ENCODE measurements around the gene OSBP2. TPM values are rescaled to one million over a fixed set of nuclear protein-coding genes. Genes with fewer than 3 reads are reported as not detected.
A peak's percentile ranks its signal among the peaks of the same experiment; 100 is the strongest.
"Not testable (repeated sequence)": the region's sequence is repeated elsewhere in the genome, so short reads cannot be mapped to it uniquely, and the experiment has no call there.

OSBP2 gene
- total RNA-seq, 1 donor from 2014 or later = 15.1 TPM

DNA sequence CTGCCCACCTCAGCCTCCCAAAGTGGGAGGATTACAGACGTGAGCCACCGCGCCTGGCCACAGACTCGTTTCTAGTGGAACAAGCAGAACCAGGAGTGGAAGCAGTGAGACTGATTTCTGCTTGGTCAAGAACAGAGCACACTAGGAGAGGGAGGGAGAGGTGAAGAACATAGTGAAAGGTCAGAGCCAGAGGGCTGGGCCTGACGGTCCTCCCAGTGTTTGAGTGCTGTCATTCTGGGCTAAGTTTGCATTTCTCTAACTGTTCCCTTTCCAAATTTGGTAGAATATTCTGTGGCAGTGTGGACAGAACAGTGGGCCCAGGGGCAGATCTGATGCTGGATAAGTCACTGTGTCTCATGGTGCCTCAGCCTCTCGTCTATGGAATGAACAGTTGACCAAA is 55.2 kb downstream of the OSBP2 start:
- DNase-seq (no peak), ATAC-seq (ENCODE audit: poor library complexity) (no peak)
- intact Hi-C loops (cut with DNase I) = no loop called here

DNA sequence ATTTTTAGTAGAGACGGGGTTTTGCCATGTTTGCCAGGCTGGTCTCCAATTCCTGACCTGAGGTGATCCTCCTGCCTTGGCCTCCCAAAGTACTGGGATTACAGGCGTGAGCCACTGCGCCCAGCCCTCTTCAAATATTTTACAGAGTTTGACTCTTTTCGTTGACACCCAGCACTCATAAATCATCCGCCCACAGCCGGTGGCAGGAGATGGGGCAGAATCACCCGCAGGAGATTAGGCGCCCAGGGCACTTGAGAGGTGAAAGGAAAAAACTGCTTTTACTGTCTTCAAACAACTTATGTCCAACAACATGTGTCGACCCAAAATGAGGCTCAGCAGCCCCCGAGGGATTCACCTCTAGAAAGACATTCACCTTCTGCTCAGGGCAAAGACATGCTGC is 56.9 kb downstream of the OSBP2 start:
- ATAC-seq (ENCODE audit: poor library complexity) (no peak), DNase-seq (no peak)
- intact Hi-C loops (cut with DNase I) = no loop called here

DNA sequence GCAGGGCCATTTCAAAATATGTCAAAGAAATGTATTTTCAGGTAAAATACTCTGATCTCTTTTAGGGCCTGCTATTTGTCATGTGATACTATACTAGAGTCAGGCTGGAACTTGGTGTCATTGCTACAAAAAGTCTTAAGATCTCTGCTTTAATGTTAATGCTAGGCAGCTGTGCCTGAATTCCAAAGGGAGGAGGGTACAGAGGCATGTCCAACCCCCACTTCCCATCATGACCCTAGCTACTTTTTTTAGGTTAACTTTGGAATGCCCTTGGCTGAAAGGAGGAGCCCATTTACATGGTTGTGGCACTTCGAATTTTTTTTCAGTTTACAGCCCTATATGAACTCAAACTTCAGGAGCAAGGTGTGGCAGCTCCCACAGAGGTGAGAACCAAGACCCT is 58.1 kb downstream of the OSBP2 start:
- ATAC-seq (ENCODE audit: poor library complexity) (no peak), DNase-seq (no peak)
- intact Hi-C loops (cut with DNase I) = no loop called here

DNA sequence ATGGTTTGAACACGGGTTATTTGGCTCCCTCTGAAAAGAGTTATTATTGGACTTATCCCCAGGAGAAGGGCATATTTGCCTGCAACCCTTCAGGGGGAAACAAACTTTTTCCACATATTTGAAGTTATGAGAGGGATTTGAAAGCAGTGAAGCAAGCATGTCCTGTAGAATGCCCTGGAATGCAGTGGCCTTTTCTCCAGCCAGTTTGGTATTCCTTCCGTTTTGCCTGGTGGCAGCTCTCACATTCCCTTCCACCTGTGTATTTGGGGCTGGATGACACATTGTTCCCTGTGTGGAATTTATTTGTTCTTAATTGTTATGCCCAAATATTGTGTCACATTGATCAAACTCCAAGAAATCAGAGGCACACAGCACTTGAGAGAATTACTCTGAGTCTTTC is 59.0 kb downstream of the OSBP2 start:
- intact Hi-C loops (cut with DNase I) = no loop called here

DNA sequence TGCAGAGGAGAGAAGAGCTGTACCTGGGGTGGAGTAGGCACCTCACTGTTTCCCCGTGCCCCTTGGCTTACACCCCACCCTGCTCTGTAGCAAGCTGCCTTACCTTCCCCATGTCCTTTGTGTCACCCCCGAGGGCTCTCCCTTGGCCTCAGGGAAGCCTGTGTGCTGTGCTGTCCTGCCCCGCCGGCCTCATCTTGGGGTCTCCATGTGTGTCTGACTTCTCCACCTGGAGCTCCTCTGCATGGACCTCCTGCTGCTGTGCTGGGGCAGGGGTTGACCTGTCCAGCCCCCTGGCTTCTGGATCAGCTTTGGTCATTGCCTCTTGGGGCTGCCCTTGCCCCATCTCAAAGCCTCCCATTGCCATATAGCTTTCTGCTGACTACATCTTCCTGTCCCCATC is 59.8 kb downstream of the OSBP2 start:
- DNase-seq = no peak
- intact Hi-C loops (cut with DNase I) = no loop called here
- ATAC-seq (ENCODE audit: poor library complexity) = no peak

More for the DNA sequence above, 59.0 kb downstream of the OSBP2 start:
- no peak for DNase-seq
- no peak for ATAC-seq (ENCODE audit: poor library complexity)

DNA sequence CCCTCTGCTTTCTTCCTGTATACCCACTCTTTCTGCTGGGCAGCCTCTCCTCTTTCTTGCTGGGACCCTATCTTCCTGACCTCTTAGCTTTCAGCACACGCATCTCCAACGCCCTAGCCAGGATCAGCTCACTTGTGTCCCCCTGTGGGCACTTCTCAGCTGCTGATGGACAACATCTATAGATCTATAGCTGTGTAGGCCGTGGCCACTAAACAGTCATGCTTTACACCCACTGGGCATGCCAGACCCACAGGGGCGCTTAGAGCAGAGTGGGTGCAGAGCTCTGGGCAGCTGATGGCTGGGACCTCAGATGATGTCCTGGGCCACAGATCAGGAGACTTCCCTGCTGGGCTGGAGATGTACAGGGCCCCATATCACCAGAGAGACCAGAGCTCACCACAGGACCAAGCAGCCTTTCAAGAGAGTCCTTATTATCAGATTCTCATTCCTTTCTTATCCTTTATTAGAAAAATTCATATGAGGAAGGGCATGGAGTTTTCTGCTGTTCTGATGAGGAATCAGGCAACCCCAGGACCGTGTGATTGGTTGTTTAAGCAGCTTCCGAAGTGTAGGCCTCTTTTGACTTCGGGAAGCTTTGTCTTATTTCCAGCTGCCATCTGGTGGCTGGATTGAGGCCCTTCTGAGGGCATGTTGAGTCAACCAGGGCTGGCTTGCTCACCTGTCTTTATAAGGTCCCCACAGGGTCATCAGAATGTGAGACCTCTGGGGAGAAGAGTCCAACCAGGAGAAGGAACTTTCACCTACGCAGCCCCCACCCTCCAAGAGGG is 60.5 kb downstream of the OSBP2 start:
- DNase-seq = peak; percentile 48
- ATAC-seq (ENCODE audit: poor library complexity) = peak; percentile 77

DNA sequence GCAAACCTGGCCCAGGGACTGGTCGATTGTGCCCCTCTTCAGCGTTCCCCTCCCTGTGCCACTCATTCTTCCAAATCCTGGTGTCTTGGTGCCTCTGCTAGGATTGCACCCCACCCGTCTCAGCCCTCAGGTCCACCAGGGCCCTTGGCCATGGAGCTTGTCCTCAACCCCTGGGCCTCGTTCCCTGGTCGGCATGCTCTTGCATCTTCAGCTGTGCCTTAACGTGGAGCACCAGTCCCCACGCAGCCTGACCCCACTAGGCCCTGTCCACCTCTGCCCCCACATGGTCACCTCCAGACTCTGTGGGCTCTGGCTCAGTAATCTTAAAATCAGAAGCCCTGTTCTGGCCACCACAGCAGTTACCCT is 61.1 kb downstream of the OSBP2 start:
- intact Hi-C loops (cut with DNase I) = loop anchor here (5.0 kb wide), 1 partner anchor 123 kb away; no protein-coding TSS in a partner anchor
- DNase-seq (no peak), ATAC-seq (ENCODE audit: poor library complexity) (no peak)

More for the DNA sequence above, 60.5 kb downstream of the OSBP2 start:
- intact Hi-C loops (cut with DNase I) = loop anchor here (5.0 kb wide), 1 partner anchor 123 kb away; no protein-coding TSS in a partner anchor

DNA sequence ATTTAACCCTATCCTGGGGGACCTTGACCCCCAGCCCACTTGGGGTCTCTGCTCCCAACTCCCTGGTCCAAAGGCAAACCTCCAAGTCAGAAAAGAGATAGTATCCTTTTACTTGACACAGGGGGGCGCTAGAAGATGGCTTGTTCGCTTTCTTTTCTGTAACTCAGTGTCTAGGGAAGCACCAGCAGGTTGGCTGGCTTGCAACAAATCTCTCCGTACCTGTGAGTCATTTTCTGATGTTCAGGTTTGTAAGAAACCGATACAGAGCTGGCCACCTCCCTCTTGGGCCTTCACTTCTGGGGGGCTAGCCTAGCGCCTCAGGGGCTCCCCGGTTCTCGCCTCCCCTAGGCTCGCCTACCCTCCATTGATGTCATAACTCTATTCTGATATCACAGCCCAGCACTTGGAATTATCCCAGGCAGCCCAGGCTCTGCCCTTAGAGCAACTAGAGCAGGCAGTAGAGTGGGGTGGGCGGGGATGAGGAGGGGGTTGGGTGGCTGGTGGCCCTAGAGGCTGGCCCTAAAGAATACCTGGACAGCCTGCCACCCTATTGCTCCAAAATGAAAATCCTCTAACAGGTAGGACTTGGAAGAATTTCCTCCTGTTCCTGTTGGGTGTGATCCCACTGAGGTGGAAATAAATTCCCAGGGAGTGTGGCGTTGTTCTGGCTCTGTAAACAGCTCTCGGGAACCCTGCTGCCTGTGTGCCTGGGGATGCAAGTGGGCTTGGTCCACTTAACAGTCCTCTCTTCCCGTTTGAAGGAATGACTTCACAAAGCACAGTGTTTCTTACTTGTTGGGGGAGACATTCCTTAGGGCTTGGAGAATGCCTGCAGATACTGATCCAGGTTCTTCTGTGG is 69.4 kb downstream of the OSBP2 start:
- ATAC-seq (ENCODE audit: poor library complexity) (peak; percentile 74), DNase-seq (no peak)
- intact Hi-C loops (cut with DNase I) = no loop called here

DNA sequence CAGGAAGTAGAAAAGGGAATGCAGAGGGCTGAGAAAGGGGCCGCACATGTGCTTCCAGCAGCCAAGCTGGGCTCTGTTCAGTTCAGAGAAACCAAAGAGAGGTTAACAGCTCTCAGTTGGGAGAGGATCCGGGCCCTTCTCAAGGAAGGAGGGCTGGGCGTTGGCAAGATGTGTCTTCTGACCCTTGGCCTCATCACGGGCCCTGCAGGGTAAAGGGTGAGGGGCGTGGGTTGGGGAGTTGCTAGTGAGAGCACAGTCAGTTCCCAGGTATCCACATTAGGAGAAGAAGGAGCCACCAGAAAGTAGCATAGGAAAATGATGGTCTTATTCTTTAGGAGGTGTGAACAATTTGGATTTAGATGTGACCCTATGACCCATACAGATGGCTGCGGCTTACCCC is 73.0 kb downstream of the OSBP2 start:
- DNase-seq (no peak), ATAC-seq (ENCODE audit: poor library complexity) (no peak)
- intact Hi-C loops (cut with DNase I) = loop anchor here (5.0 kb wide), 1 partner anchor 155 kb away; no protein-coding TSS in a partner anchor

DNA sequence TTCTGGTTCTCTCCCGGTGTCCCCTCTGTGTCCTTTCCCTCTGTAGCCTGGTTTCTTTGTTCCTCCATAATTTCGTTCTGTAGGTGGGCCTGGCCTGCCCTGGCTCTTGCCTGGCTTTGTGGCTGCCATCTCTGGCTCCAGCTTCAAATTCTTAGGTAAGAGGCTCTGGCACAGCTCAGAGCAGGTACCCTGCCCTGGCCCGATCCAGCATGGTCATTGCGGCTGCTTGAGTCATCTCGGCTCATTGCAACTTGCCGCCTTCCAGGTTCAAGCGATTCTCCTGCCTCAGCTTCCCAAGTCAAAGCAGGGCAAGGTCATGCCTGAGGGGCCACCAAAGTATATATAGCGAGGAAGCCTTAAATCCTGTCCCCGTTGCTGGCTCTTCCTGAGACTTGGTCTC is 76.0 kb downstream of the OSBP2 start:
- intact Hi-C loops (cut with DNase I) = no loop called here
- peak; percentile 13 for DNase-seq
- ATAC-seq (ENCODE audit: poor library complexity) = no peak

DNA sequence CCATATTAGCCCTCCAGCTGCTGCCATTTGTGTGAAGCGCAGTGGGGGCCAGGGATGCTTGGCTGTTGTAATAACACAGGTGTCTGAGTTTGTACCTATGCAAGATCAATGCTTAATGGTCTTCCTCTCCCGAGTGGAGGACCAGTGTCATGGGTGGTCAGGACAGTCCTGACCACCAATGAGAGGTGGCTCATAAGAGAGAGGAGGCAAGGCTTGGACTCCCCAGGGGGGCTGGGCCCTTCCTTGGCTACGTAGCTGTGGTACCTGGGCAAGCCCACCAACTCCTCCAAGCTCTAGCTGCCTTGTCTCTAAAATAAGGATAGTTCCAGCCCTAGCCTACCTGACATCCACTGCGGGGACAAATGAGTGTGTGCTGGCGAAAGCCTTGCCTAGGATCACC is 79.2 kb downstream of the OSBP2 start:
- peak; percentile 19 for DNase-seq
- intact Hi-C loops (cut with DNase I) = no loop called here
- ATAC-seq (ENCODE audit: poor library complexity) = no peak

DNA sequence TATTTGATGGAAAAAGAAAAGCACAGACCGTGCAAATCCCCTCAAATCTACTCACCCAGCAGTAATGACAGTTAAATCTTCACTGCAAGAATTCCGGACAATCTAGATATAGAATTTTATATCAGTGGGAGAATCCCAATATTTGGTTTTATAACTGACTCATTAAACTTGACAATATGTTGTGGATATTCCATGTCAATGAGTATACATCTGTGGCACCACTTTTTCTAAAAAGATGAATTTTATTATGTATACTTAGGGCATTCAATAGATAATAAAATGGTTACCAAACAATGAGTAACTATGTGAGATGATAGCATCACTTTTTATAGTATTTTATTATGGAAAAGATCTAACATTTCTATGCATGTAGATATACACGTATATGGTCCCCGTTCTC is 79.9 kb downstream of the OSBP2 start:
- DNase-seq (no peak), ATAC-seq (ENCODE audit: poor library complexity) (no peak)
- intact Hi-C loops (cut with DNase I) = no loop called here

DNA sequence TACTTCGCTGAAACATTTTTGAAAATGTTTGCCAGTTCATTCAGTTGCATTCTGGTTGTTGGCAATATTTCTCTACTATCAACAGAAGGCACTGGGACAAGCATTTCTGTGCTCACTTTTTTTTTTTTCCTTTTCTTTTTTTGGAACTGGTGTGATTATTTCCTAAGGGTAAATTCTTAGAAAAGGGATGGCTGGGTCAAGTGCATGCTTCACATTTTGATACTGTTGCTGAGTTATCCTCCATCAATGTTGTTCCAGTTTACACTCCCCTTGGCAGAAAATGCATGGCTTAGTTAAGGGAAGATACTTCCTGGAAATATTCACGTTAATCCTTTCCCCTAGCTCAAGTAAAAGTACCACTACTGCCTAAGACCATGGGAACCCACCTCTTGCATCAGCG is 81.8 kb downstream of the OSBP2 start:
- intact Hi-C loops (cut with DNase I) = no loop called here
- DNase-seq (no peak), ATAC-seq (ENCODE audit: poor library complexity) (no peak)

DNA sequence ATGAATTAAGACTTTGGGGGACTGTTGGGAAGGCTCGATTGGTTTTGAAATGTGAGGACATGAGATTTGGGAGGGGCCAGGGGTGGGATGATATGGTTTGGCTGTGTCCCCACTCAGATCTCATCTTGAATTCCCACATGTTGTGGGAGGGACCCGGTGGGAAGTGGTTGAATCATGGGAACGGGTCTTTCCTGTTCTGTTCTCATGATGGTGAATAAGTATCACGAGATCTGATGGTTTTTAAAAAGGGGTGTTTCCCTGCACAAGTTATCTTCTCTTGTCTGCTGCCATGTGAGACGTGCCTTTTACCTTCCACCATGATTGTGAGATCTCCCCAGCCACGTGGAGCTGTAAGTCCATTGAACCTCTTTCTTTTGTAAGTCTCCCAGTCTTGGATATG is 82.5 kb downstream of the OSBP2 start:
- intact Hi-C loops (cut with DNase I); ATAC-seq (ENCODE audit: poor library complexity); DNase-seq: not testable (repeated sequence)

DNA sequence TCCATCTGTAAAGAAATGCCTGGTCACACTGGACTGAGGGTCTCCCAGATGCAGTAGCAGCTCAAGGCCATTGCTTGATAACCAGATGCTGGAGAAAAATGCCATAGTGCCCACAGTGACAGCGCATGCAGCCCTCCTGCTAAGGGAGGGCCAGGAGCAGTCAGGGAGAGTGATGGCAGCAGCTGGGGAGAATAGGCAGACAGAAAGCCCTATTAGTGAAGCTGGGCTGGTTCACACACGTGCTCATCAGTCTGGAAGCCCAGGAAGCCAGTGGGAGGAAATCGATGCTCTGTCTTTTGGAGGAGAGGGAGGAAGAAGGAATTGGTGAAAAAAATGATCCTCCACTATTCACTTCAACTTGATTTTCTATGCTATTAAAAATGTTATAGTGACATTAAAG is 82.9 kb downstream of the OSBP2 start:
- intact Hi-C loops (cut with DNase I) = no loop called here
- no peak for ATAC-seq (ENCODE audit: poor library complexity)

DNA sequence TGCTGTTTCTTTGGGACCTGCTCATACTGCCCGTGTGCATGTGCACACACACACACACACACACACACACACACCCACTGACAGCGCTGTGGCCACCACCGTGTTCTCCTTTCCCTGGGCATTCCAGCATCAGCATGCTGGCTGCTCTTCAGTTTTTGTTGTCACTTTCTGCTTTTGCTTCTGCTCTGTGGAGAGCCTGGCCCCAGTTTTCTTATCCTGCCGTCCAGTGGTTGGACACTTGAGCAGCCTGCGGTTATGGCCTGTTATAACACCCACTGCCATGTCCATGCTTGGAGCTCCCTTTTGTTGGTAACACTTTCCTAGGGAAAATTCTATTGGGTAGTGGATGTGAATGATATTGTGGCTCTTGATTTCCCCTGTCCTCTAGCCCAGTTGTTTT is 83.6 kb downstream of the OSBP2 start:
- no peak for ATAC-seq (ENCODE audit: poor library complexity)
- intact Hi-C loops (cut with DNase I) = no loop called here
- peak; percentile 22 for DNase-seq

More for the DNA sequence above, 82.9 kb downstream of the OSBP2 start:
- DNase-seq = no peak

DNA sequence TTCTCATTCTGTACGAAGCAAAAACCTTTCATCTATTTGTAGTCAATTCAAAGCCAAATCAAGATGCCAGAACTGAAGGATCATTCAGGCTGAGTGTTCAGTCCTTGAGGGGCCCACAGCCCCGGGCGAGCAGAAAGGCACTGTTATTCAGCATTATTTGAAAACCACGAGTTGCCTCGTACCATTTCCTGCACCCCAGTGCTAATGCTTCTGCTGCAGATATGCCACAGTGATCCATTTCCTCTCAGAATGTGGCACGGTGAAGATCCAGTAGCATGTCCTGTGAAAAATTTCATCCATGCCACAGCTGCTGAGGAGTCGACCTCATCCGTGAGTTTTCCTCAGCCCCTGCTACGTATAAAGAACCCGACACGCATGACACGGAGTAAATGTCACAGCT is 85.4 kb downstream of the OSBP2 start:
- DNase-seq (no peak), ATAC-seq (ENCODE audit: poor library complexity) (no peak)

DNA sequence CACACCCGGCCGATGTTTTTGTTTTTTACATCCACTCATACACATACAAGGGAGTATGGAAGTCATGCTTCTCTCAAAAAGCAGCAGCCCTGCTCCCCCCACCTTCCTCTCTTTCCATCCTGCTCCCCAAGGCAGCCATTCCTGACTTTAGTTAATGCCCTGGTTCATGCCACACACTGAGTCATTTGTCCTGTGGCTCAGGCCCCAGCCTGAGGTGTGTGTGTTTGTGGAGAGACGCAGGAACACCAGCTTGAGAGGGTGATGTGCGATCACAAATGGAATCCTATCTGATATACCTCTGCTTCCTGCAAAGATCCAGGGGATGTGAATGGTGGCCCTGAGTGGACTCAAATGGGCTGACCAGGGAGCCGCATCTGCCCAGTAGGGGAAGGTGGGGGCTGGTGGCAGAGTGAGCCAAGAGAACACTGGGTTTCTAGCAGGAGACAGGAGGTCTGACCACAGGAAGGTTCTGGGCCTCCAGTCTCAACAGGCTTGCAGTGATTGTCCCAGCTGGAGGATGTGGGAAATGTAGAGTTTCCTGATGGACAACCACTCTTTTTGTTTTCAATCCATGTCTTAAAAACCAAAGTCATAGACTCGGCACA is 86.7 kb downstream of the OSBP2 start:
- intact Hi-C loops (cut with DNase I) = no loop called here
- no peak for ATAC-seq (ENCODE audit: poor library complexity)
- peak; percentile 19 for DNase-seq

More for the DNA sequence above, 85.4 kb downstream of the OSBP2 start:
- intact Hi-C loops (cut with DNase I) = no loop called here

DNA sequence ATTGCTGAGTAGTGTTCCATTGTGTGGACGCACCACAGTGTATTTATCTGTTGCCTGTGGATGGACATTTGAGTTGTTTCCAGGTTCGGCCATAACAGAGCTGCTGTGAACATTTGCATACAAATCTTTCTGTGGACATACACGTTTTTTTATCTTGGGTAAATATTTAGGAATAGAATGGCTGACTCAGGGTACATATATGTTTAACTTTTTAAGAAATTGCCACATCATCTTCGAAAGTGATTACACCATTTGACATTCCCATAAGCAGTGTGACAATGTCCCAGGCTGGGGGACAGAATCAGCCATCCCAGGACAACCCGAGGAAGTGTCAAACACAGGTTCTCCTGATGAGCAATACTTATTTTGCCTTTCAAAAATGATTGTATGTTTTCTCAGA is 87.9 kb downstream of the OSBP2 start:
- DNase-seq (no peak), ATAC-seq (ENCODE audit: poor library complexity) (no peak)
- intact Hi-C loops (cut with DNase I) = no loop called here

All from Right ventricle myocardium superior (tissue), 1 donor.